SIG-M5 treated with dmso at 0.1 percent for 504 hours (cell line): Measurements from ENCODE around the gene FGR.
A peak's percentile ranks its signal among the peaks of the same experiment; 100 is the strongest.
"Not testable (repeated sequence)": the region's sequence is repeated elsewhere in the genome, so short reads cannot be mapped to it uniquely, and the experiment has no call there.

Source experiments
- DNase-seq: peaks from one replicate; lab custom pipeline; 2025; ENCODE audit not compliant: unreplicated experiment; lab: John Stamatoyannopoulos, UW

FGR gene

DNA sequence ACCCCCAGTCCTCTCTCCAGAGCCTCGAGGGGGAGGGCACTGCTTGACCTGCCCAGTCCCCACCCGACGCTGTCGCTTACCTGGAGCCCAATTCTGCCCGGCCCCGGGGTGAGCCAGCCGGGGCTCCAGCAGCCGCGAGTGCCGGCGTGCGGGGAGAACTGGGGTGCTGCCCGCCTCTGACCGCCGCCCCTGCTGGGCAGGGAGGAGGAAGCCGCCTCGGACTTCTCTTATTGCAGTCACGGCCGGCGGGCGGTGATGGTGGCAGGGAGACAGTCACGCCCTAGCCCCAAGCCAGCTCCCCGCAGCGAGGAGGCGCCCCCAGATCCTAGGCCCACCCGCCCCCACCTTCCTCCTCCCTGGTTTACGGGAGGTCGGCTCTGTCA lies at the start of gene FGR:
Gene FGR (minus strand): TSS at position 201 of the 383 bp plus-strand sequence. CDS start 11,269 bp downstream, outside the sequence.
- no peak for DNase-seq

DNA sequence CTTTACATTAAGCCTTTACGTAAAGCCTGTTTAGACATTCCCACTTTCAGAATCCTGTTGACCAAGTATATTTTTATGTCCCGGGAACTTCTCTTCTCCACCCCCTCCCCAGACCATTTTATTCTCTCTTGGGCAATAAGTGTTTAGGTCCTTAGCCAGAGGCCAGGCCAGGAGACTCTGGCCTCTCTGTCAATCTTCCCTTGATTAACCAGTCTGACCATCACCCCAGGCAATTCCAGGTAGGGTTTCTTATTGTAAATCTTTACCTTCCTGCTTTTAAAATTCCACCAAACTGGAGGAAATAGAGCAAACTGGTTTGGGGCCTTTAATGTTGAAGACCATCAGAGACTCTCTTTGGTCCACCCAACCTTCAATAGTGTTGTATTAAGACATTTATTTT lies 49.2 kb upstream of the FGR start:
- no peak for DNase-seq

DNA sequence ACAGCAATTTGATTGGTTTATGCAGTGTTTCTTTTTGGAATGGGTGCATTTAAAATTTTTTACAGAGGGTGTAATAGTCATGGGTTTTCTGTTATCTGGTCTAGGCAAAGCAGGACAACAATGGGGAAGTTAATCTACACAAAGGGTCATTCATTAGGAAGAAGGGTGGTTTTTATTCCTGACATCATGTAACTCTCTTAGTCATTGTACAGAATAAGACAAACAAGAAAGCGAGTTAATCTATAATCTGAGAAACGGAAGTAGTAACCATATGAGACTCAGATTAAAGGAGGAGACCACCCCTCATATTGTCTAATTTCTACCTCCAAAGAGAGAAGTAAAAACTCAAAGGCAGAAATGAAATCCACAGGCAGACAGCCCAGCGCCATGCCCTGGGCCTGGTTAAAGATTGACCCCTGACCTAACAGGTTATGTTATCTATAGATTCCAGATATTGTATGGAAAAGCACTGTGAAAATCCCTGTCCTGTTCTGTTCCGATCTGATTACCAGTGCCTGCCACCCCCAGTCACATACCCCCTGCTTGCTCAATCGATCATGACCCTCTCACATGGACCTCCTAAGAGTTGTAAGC lies 47.5 kb upstream of the FGR start:
- DNase-seq = no peak

DNA sequence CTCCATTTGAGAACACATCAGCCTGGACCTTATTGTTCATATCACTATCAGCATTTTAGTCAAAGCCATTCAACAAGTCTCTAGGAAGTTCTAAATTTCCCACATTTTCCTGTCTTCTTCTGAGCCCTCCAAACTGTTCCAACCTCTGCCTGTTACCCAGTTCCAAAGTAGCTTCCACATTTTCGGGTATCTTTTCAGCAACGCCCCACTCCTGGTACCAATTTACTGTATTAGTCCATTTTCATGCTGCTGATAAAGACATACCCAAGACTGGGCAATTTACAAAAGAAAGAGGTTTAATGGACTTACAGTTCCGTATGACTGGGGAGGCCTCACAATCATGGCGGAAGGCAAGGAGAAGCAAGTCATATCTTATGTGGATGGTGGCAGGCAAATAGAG lies 46.6 kb upstream of the FGR start:
- DNase-seq = not testable (repeated sequence)

DNA sequence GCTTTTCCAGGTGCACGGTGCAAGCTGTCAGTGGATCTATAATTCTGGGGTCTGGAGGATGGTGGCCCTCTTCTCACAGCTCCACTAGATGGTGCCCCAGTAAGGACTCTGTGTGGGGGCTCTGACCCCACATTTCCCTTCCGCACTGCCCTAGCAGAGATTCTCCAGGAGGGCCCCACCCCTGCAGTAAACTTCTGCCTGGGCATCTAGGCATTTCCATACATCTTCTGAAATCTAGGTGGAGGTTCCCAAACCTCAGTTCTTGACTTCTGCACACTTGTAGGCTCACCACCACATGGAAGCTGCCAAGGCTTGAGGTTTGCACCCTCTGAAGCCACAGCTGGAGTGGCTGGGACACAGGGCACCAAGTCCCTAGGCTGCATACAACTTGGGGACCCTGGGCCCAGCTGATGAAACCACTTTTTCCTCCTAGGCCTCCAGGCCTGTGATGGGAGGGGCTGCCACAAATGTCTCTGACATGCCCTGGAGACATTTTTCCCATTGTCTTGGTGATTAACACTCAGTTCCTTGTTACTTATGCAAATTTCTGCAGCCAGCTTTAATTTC lies 45.3 kb upstream of the FGR start:
- DNase-seq = not testable (repeated sequence)

DNA sequence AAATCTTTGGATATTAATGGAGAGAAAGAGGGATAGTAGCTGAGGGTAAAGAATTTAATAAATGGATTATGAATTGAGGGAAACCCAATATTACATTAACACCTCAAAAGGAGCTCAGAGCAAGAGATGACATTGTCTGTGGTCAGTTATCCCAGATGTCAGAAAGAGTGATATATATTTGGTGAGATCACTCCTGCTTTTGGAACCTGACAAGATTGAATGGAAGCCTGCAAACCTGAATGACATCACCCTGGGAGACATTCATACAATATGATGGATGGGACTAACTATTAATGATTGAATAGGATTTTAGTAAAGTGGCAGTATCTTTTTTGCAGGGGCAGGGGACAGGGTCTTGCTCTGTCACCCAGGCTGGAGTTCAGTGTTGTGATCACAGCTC lies 43.8 kb upstream of the FGR start:
- DNase-seq = no peak

DNA sequence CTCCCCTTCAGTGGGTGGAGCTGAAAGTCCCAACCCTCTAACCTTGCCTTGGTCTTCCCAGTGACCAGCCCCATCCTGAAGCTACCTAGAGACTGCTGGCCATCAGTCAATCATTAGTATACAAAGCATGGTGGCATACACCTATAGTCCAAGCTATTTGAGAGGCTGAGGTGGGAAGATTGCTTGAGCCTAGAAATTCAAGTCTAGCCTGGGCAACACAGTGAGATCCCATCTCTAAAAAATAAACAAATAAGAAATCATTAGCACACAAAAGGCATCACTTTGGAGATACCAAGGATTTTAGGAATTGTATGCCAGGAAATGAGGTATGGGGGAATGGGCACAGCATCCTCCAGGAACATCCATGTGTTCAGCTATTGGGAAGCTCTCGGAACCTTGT lies 41.4 kb upstream of the FGR start:
- DNase-seq = no peak

DNA sequence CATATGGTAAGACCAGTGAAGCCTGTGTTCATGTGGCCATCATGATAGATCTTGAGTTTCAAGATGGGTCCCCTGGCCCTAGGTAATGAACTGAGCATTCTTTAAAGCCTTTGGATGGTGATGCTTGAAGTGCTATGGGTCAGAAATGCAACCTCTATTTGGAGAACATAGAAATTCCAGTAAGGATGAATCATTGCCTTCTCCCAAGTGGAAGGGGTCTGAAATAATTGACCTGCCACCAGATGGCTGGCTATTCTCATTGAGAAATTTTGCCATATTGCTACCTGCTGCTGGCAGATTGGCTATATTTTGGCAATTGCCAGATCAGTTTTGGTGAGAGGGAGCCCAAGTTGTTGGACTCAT lies 37.7 kb upstream of the FGR start:
- no peak for DNase-seq

DNA sequence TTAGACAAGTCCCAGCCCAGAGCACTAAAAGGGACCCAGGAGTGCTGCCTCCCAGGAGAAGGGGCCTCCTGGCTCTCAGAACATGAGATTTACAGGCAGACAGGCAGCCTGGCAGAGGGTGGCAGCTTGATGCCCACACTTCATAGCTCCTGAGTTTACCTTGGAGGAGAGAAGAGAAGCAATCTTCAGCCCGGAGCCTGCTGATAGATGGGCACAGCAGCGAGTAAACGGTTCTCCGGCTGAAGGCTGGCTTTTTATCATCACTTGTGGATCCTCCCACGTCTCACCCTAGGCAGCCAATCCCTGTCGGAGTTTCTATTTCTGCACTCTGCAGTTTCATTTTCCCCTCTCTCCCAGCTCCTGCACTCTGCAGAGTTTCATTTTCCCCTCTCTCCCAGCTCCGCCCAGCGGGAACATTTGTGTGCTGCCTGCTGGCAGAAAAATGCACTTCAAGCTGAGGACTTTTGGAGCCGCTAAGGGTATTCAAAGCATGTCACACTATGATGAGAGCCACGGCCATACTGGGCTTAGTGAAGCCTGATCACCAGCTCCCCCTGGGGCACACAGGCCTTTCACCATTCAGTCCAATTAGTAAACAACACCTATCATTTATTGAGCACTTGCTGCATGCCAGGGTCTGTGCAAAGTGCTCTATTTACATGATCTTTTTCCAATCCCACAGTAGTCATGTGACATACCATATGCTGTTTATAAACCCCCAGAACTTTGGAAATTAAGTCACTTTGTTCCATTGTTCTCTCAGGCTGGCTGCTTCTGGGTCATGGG lies 37.2 kb upstream of the FGR start, which contains the start of gene IFI6:
Gene IFI6 (minus strand): TSS at position 229 of the 786 bp plus-strand sequence. CDS start 2,878 bp downstream, outside the sequence.
- peak; percentile 90 for DNase-seq

DNA sequence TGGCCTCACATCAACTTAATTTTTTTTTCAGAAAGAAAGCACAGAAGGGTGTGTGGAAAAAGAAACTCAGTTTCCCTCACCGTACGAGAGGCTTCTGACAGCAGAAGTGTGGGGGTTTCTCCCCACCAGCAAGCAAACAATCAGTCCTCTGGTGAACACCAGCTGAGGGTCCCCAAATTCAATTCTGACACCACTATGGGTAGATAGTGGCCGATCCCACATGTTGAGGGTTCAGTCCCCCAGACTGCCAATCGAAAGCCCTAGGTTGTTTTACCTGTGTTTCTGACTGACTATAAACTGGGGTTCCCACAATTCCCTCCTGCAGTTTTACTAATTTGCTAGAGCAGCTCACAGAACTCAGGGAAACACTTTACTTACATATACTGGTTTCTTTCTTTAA lies 34.9 kb upstream of the FGR start:
- no peak for DNase-seq

DNA sequence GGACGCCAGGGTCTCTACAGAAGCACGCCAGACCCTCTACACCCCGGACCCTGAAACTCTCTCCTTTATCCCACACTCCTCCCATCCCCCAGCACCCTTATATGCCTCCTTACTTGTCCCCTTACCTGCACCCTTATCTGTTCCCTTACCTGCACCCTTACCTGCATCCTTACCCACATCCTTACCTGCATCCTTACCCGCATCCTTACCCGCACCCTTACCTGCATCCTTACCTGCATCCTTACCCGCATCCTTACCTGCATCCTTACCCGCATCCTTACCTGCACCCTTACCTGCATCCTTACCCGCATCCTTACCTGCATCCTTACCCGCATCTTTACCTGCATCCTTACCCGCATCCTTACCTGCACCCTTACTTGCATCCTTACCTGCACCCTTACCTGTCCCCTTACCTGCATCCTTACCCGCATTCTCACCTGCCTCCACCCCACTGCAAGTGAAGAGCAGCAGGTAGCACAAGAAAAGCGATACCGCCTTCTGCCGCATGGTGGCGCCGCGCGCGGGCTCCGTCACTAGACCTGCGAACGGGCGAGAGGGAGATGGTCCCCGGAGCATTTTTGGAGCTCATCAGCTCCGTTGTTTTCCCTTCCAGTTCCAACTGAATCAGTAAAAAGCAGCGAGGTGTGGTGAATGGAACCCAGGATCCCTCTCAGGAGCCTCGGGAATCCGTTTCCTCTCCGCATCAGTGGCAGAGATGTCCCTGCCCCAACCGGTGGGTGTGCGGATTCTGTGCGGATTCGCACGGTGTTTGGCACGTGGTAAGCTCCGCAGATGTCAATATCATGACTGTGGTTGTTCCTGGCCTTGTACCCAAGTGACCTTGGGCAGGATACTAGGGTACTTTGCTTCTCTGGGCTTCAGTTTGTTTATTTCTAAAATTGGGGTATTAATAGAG lies 34.1 kb upstream of the FGR start:
- no peak for DNase-seq

DNA sequence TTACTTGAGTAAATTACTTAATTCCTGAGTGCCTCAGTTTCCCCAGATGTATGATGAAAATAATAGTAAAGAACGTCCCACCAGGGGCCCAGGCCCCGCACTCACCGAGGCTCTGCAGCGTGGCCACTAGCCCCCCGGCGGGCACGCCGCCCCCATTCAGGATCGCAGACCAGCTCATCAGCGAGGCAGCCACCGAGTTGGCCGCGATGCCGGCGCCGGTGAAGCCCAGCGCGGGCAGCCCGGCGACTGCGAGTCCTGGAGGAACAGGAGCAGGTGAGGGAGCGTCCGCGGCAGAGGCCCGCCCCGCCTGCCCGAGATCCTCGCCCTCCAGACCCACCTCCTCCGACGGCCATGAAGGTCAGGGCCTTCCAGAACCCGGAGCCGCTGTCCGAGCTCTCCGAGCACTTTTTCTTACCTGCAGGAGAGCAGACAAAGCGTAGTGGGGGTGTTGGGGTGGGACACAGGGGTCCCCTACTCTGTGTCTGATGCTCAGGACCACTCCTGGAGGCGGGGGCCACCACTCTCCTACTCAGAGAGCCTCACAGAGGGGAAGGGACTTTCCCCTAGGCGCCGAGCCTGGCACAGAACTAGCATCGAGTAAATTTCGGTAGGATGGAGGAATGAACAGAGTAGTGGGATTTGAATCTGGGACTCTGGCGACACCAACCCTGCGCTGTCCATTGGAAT lies 33.3 kb upstream of the FGR start:
- DNase-seq = no peak

DNA sequence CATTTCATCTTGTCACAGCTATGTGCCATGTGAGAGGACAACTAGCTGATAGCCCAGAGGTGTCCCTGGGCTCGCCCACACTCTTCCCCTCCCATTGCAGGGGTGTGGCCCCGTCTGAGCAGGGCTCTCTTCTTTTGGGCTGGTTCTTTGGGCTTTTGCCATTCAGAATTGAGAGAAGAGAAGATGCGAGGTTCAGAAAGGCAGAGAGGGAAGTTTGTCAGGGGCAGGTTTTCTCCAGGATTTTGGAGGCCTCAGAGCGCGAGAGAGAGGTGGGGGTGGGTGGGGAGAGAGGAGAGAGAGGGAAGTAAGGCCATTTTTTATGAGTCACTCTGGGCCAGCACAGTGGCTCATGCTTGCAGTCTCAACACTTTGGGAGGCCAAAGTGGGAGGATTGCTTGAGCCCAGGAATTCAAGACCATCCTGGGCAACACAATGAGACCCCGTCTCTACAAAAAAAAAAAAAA lies 31.8 kb upstream of the FGR start:
- peak; percentile 37 for DNase-seq

DNA sequence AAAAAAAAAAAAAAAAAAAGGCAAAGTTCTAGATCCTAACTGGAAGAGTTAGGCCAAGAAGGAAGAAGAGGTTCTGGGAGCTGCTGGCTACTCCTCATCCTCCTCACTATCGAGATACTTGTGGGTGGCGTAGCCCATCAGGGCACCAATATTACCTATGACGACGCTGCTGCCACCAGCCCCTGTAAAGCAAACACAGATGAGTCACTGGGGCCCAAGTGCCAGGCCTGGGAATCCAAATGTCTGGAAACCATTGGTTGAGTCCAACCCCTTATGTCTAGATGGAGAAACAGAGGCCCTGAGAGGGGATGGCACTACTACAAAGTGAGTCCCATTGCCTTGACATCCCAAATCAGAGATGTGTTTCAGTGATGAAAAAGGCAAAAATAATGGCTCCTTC lies 31.3 kb upstream of the FGR start:
- no peak for DNase-seq

DNA sequence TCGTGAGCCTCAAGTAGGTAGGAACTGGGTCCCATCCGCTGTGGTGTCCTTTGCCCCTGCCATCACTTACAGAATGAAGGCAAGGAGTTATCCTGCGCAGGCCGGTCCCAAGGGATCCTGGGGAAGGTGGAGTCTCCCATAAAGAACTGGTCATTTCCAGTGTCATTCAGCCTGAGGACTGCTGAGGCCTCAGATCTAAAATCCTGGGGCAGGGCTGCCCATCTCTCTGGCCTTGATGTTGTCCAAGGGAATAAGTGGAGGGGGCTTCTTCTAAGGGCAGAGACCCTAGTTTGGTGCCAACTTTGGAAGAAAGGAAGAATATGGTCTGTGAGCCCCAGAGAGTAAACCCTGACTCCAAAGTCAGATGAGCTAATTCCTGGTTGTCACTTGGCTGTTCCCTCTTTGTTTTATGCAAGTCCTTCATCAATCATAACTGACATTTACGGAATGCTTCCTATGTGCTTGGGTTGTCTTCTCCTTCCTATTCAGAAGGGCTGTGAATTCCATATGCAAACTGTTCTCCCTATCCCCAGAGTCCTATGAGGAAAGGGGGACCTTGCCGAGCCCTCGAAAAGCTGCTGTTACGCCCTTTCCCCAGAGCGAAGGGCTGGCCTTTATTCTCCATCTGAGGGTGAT lies 30.1 kb upstream of the FGR start:
- no peak for DNase-seq

DNA sequence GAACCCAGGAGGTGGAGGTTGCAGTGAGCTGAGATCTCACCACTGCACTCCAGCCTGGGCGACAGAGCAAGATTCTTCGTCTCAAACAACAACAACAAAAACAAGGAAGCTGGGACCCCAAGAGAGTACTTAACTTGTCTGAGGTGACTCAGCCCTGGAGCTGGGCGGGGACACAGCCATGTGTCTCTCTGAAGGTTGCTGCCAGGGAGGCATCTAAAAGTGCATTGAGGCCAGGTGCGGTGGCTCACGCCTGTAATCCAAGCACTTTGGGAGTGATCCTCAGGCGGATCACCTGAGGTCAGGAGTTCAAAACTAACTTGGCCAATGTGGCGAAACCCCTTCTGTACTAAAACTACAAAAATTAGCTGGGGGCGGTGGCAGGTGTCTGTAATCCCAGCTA lies 29.3 kb upstream of the FGR start:
- no peak for DNase-seq

DNA sequence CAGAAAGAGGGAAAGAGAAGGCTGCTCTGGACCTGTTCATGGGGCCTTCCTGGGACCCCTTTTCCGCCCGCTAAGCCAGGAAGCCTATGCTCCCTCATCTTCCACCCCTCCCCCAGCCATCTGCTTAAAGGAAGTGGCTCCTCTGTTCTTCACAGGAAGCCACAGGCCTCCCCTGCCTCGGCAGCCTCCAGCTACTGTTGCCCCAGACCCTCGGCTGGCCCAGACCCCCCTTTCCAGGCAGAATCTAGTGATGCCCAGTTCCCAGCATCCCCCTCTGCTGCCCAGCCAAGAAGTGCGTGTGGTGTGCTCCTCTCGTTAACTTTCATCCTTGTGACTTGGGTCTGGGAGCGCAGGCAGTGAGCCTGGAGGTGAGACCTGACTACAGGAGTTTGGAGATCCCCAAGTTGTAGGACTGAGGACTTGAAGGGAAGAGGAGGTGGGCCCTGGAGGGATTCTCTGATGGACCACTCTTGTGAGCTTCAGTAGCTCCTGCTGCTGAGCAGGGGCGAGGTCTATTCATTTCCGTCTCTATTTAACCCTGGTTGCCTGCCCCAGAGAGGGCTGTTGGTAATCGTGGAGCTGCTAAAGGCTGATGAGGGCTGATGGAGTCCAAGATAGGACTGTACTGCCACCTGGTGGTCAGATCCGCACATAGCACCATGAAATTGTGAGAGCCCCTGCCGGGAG lies 27.9 kb upstream of the FGR start:
- peak; percentile 85 for DNase-seq

DNA sequence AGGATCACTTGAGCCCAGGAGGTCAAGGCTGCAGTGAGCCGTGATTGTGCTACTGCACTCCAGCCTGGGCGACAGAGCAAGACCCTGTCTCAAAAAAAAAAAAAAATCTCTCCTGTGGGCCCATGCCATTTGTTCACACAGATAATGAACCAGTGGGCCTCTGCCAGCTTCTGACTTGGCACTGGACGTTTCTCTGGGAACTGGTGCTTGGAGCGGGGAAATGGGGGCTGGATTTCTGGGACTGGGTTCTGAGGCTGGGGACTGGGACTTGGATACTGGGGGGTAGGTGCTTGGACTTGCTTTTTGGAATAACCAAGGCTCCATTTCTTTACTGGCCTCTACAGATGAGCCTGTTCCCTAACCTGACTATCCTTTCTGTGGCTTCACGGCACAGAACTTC lies 27.3 kb upstream of the FGR start:
- DNase-seq = no peak

DNA sequence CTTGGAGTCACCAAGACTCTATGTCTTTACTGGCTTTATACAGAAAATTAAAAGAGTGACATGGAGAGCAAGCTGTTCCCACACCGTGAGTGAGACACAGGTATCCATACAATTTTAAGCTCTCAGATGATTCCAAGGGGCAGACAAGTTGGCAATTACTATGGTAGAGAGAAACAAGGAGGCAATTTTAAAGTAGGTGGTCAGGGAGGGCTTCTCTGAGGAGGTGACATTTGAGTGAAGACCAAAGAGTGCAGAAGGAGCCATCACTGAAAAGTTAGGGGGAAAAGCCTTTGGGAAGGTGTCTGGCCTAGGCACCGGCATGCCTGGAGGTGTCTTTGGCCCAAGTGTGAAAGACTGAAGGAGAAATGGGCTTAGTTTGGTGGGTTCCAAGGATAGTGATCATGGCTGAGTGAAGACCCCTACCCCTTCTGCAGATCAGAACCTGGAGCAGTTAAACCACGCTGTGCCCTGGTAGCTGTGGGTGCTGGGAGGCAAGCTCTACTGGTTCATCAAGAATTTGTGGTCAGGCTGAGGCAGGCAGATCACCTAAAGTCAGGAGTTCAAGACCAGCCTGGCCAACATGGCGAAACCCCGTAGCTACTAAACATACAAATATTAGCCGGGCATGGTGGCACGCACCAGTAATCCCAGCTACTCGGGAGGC lies 26.6 kb upstream of the FGR start:
- DNase-seq = no peak
